ENCODE measurements around the gene AATK.

Gene AATK

GRCh38 chr17:81190591-81190990, 24.6 kb upstream of the AATK start:
- Histone ChIP-seq H3K9ac (ENCODE audit: low read depth in 1 of 2, low read length in 2 of 2) (no peak overlapping the region), H3K27ac (ENCODE audit: low read depth in 2 of 2, low read length in 2 of 2) (no peak overlapping the region), H3K4me1 (ENCODE audit: control insufficient read depth in 2 of 2, insufficient read depth in 2 of 2, low read length in 2 of 2) (no peaks in the 10 kb centered on the region), H3K4me3 (ENCODE audit: low read length in 2 of 2) (no peak overlapping the region), H3K27me3 (ENCODE audit: control insufficient read depth in 2 of 2, insufficient read depth in 2 of 2, low read length in 2 of 2) (no peaks in the 10 kb centered on the region), H3K36me3 (ENCODE audit: control insufficient read depth in 2 of 2, insufficient read depth in 2 of 2, low read length in 2 of 2) (no peaks in the 10 kb centered on the region), H3K9me3 (ENCODE audit: control insufficient read depth in 2 of 2, low read length in 2 of 2) (no peaks in the 10 kb centered on the region)

GRCh38 chr17:81189670-81190530, 23.9 kb upstream of the AATK start:
- Histone ChIP-seq H3K27me3 (ENCODE audit: control insufficient read depth in 2 of 2, insufficient read depth in 2 of 2, low read length in 2 of 2) (no peaks in the 10 kb centered on the region), H3K27ac (ENCODE audit: low read depth in 2 of 2, low read length in 2 of 2) (no peak overlapping the region), H3K4me1 (ENCODE audit: control insufficient read depth in 2 of 2, insufficient read depth in 2 of 2, low read length in 2 of 2) (no peaks in the 10 kb centered on the region), H3K9ac (ENCODE audit: low read depth in 1 of 2, low read length in 2 of 2) (no peak overlapping the region), H3K4me3 (ENCODE audit: low read length in 2 of 2) (no peak overlapping the region), H3K9me3 (ENCODE audit: control insufficient read depth in 2 of 2, low read length in 2 of 2) (no peaks in the 10 kb centered on the region), H3K36me3 (ENCODE audit: control insufficient read depth in 2 of 2, insufficient read depth in 2 of 2, low read length in 2 of 2) (no peaks in the 10 kb centered on the region)

DNA sequence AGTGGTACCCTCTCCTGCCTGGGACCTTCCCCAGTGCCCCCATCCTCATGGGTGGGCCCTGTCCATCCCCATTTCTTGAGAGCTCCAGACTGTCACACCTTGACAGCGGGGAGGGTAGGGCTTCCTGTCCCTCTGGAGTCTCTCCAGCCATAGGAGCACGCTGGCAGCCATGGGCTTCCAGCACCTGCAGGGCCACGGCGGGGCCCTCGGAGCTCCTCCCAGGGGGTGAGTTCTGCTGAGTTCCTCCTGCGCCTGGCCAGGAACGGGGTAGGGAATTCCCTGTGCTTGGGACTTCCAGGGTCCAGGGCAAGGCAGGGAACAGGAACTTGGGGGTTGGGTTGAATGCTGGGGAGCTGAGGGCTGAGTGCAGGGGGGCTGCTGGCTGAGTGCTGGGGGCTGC, 23.0 kb upstream of the AATK start:
- no peak overlapping the region for H3K27ac ChIP-seq (ENCODE audit: low read depth in 2 of 2, low read length in 2 of 2)
- no peak overlapping the region for H3K9ac ChIP-seq (ENCODE audit: low read depth in 1 of 2, low read length in 2 of 2)
- no peak overlapping the region for H3K4me3 ChIP-seq (ENCODE audit: low read length in 2 of 2)
- H3K9me3 ChIP-seq (ENCODE audit: control insufficient read depth in 2 of 2, low read length in 2 of 2): no peaks in the 10 kb centered on the region
- no peaks in the 10 kb centered on the region for H3K4me1 ChIP-seq (ENCODE audit: control insufficient read depth in 2 of 2, insufficient read depth in 2 of 2, low read length in 2 of 2)
- H3K27me3 ChIP-seq (ENCODE audit: control insufficient read depth in 2 of 2, insufficient read depth in 2 of 2, low read length in 2 of 2): no peaks in the 10 kb centered on the region
- H3K36me3 ChIP-seq (ENCODE audit: control insufficient read depth in 2 of 2, insufficient read depth in 2 of 2, low read length in 2 of 2): no peaks in the 10 kb centered on the region

GRCh38 chr17:81188491-81188840, 22.4 kb upstream of the AATK start:
- no peaks in the 10 kb centered on the region for H3K36me3 ChIP-seq (ENCODE audit: control insufficient read depth in 2 of 2, insufficient read depth in 2 of 2, low read length in 2 of 2)
- no peaks in the 10 kb centered on the region for H3K9me3 ChIP-seq (ENCODE audit: control insufficient read depth in 2 of 2, low read length in 2 of 2)
- no peak overlapping the region for H3K9ac ChIP-seq (ENCODE audit: low read depth in 1 of 2, low read length in 2 of 2)
- no peak overlapping the region for H3K4me3 ChIP-seq (ENCODE audit: low read length in 2 of 2)
- peaks cover 0 to 4% of the 10 kb centered on the region in 2 donors for H3K27me3 ChIP-seq (ENCODE audit: control insufficient read depth in 2 of 2, insufficient read depth in 2 of 2, low read length in 2 of 2)
- no peaks in the 10 kb centered on the region for H3K4me1 ChIP-seq (ENCODE audit: control insufficient read depth in 2 of 2, insufficient read depth in 2 of 2, low read length in 2 of 2)
- no peak overlapping the region for H3K27ac ChIP-seq (ENCODE audit: low read depth in 2 of 2, low read length in 2 of 2)

GRCh38 chr17:81187586-81188490, 21.8 kb upstream of the AATK start:
- H3K9ac ChIP-seq (ENCODE audit: low read depth in 1 of 2, low read length in 2 of 2): no peak overlapping the region
- H3K9me3 ChIP-seq (ENCODE audit: control insufficient read depth in 2 of 2, low read length in 2 of 2): no peaks in the 10 kb centered on the region
- H3K4me3 ChIP-seq (ENCODE audit: low read length in 2 of 2): no peak overlapping the region
- H3K4me1 ChIP-seq (ENCODE audit: control insufficient read depth in 2 of 2, insufficient read depth in 2 of 2, low read length in 2 of 2): no peaks in the 10 kb centered on the region
- no peak overlapping the region for H3K27ac ChIP-seq (ENCODE audit: low read depth in 2 of 2, low read length in 2 of 2)
- H3K27me3 ChIP-seq (ENCODE audit: control insufficient read depth in 2 of 2, insufficient read depth in 2 of 2, low read length in 2 of 2): peaks cover 0 to 4% of the 10 kb centered on the region in 2 donors
- H3K36me3 ChIP-seq (ENCODE audit: control insufficient read depth in 2 of 2, insufficient read depth in 2 of 2, low read length in 2 of 2): no peaks in the 10 kb centered on the region

DNA sequence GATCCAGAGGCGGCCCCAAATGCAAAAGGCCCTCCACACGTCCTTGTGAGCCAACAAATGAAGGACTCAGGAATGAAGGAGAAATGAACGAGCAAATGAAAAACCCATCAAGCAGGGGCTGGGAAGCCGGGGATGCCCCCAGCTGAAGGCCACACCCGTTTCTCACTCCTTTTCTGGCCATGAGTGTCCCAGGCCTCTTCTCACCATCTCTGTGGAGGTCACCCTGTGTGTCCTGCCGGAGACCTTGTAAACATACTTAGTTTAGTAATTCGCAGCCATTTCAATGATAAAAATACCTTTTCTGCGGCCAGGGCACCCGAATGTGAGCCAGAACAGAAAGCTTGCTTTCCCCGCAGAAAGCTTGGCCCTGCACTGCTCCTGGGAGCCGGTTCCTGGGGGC, 21.1 kb upstream of the AATK start:
- Histone ChIP-seq H3K4me1 (ENCODE audit: control insufficient read depth in 2 of 2, insufficient read depth in 2 of 2, low read length in 2 of 2) (no peaks in the 10 kb centered on the region), H3K27me3 (ENCODE audit: control insufficient read depth in 2 of 2, insufficient read depth in 2 of 2, low read length in 2 of 2) (peaks cover 0 to 4% of the 10 kb centered on the region in 2 donors), H3K27ac (ENCODE audit: low read depth in 2 of 2, low read length in 2 of 2) (no peak overlapping the region), H3K36me3 (ENCODE audit: control insufficient read depth in 2 of 2, insufficient read depth in 2 of 2, low read length in 2 of 2) (no peaks in the 10 kb centered on the region), H3K9ac (ENCODE audit: low read depth in 1 of 2, low read length in 2 of 2) (no peak overlapping the region), H3K9me3 (ENCODE audit: control insufficient read depth in 2 of 2, low read length in 2 of 2) (no peaks in the 10 kb centered on the region), H3K4me3 (ENCODE audit: low read length in 2 of 2) (no peak overlapping the region)

GRCh38 chr17:81186203-81186602, 20.2 kb upstream of the AATK start:
- no peaks in the 10 kb centered on the region for H3K9me3 ChIP-seq (ENCODE audit: control insufficient read depth in 2 of 2, low read length in 2 of 2)
- no peaks in the 10 kb centered on the region for H3K4me1 ChIP-seq (ENCODE audit: control insufficient read depth in 2 of 2, insufficient read depth in 2 of 2, low read length in 2 of 2)
- no peaks in the 10 kb centered on the region for H3K36me3 ChIP-seq (ENCODE audit: control insufficient read depth in 2 of 2, insufficient read depth in 2 of 2, low read length in 2 of 2)
- no peak overlapping the region for H3K27ac ChIP-seq (ENCODE audit: low read depth in 2 of 2, low read length in 2 of 2)
- H3K4me3 ChIP-seq (ENCODE audit: low read length in 2 of 2): no peak overlapping the region
- H3K27me3 ChIP-seq (ENCODE audit: control insufficient read depth in 2 of 2, insufficient read depth in 2 of 2, low read length in 2 of 2): peaks cover 0 to 4% of the 10 kb centered on the region in 2 donors
- H3K9ac ChIP-seq (ENCODE audit: low read depth in 1 of 2, low read length in 2 of 2): no peak overlapping the region

- Histone ChIP-seq H3K27ac (ENCODE audit: low read depth in 2 of 2, low read length in 2 of 2) (no peak overlapping the region), H3K4me1 (ENCODE audit: control insufficient read depth in 2 of 2, insufficient read depth in 2 of 2, low read length in 2 of 2) (no peaks in the 10 kb centered on the region)
Measured at GRCh38 chr17:81184555-81184954, 18.5 kb upstream of the AATK start.

DNA sequence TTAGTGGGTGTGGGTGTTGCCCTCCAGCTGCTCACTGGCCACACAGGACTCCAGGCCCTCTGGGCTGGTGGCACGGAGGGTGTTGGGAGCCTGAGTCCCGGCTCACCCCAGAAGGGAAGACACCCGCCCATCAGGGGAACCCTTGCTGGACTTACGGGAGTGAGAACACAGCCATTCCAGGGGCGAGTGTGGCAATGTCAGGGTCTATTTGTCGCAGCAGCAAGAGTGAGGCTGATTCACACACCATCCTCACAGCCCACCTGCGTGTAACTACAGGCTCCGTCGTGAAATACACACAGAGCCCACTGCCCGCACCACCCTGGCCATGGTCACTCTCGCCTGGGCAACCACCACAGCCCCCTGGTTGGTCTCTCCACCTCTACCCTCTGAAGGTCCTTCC, 17.8 kb upstream of the AATK start:
- no peak overlapping the region for H3K9ac ChIP-seq (ENCODE audit: low read depth in 1 of 2, low read length in 2 of 2)
- no peaks in the 10 kb centered on the region for H3K4me1 ChIP-seq (ENCODE audit: control insufficient read depth in 2 of 2, insufficient read depth in 2 of 2, low read length in 2 of 2)
- H3K4me3 ChIP-seq (ENCODE audit: low read length in 2 of 2): no peak overlapping the region
- peaks cover 0 to 4% of the 10 kb centered on the region in 2 donors for H3K27me3 ChIP-seq (ENCODE audit: control insufficient read depth in 2 of 2, insufficient read depth in 2 of 2, low read length in 2 of 2)
- H3K9me3 ChIP-seq (ENCODE audit: control insufficient read depth in 2 of 2, low read length in 2 of 2): no peaks in the 10 kb centered on the region
- no peaks in the 10 kb centered on the region for H3K36me3 ChIP-seq (ENCODE audit: control insufficient read depth in 2 of 2, insufficient read depth in 2 of 2, low read length in 2 of 2)
- no peak overlapping the region for H3K27ac ChIP-seq (ENCODE audit: low read depth in 2 of 2, low read length in 2 of 2)

More at GRCh38 chr17:81184555-81184954, 18.5 kb upstream of the AATK start:
- Histone ChIP-seq H3K9ac (ENCODE audit: low read depth in 1 of 2, low read length in 2 of 2) (no peak overlapping the region), H3K27me3 (ENCODE audit: control insufficient read depth in 2 of 2, insufficient read depth in 2 of 2, low read length in 2 of 2) (peaks cover 0 to 4% of the 10 kb centered on the region in 2 donors), H3K4me3 (ENCODE audit: low read length in 2 of 2) (no peak overlapping the region), H3K36me3 (ENCODE audit: control insufficient read depth in 2 of 2, insufficient read depth in 2 of 2, low read length in 2 of 2) (no peaks in the 10 kb centered on the region), H3K9me3 (ENCODE audit: control insufficient read depth in 2 of 2, low read length in 2 of 2) (no peaks in the 10 kb centered on the region)

DNA sequence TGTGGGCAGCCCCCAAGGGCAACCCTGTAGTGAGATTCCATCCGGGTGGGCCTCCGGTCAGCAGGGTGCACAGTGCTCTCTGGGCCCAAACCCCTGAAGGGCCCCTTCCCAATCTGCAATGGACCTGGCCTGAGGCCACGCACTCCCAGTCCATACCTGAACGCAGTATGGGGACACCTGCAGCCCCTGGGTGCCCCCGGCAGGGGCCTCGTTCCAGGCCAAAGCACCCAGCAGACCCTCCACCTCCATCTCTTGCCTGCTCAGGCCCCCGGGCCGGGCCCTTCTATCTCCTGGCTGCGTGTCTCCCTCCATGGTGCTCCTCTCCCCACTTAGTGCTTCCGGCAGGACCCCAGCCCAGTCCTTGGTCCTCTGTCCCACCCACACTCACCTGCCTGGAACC, 17.3 kb upstream of the AATK start:
- Histone ChIP-seq H3K9ac (ENCODE audit: low read depth in 1 of 2, low read length in 2 of 2) (no peak overlapping the region), H3K27ac (ENCODE audit: low read depth in 2 of 2, low read length in 2 of 2) (no peak overlapping the region), H3K4me3 (ENCODE audit: low read length in 2 of 2) (no peak overlapping the region), H3K36me3 (ENCODE audit: control insufficient read depth in 2 of 2, insufficient read depth in 2 of 2, low read length in 2 of 2) (no peaks in the 10 kb centered on the region), H3K9me3 (ENCODE audit: control insufficient read depth in 2 of 2, low read length in 2 of 2) (no peaks in the 10 kb centered on the region), H3K4me1 (ENCODE audit: control insufficient read depth in 2 of 2, insufficient read depth in 2 of 2, low read length in 2 of 2) (no peaks in the 10 kb centered on the region), H3K27me3 (ENCODE audit: control insufficient read depth in 2 of 2, insufficient read depth in 2 of 2, low read length in 2 of 2) (peaks cover 0 to 4% of the 10 kb centered on the region in 2 donors)
